ENCODE measurements around the gene LRRC8A. TPM values are rescaled to one million over a fixed set of nuclear protein-coding genes. Genes with fewer than 3 reads are reported as not detected.
A peak's percentile ranks its signal among the peaks of the same experiment; 100 is the strongest.

The LRRC8A gene
- total and polyA plus RNA-seq, 9 donors = 10.6 to 29.1 (median 21.3) TPM

GRCh38 chr9:128910906-128911305 is 29.0 kb downstream of the LRRC8A start:
- H3K9me3 ChIP-seq (replicated peaks; ENCODE audit: control insufficient read depth, low read depth, low read length) = no peaks in the 10 kb centered on the region
- DNase-seq = no peak
- WGBS (ENCODE audit: insufficient coverage) = 71% methylated on average over 6 of the region's 6 CpGs
- peaks cover 47% of the 10 kb centered on the region for H3K4me1 ChIP-seq (ENCODE audit: control insufficient read depth, insufficient read depth, low read length)
- H3K4me3 ChIP-seq (ENCODE audit: low read length) = no peak overlapping the region
- H3K27ac ChIP-seq (ENCODE audit: low read length) = peak overlapping the region; percentile 65
- H3K36me3 ChIP-seq (ENCODE audit: control insufficient read depth, insufficient read depth, low read length) = peaks cover 53% of the 10 kb centered on the region
- H3K27me3 ChIP-seq (ENCODE audit: control insufficient read depth, insufficient read depth, low read length) = no peaks in the 10 kb centered on the region

GRCh38 chr9:128911529-128912035 is 29.6 kb downstream of the LRRC8A start:
- Histone ChIP-seq H3K9me3 (replicated peaks; ENCODE audit: control insufficient read depth, low read depth, low read length) (no peaks in the 10 kb centered on the region), H3K4me1 (ENCODE audit: control insufficient read depth, insufficient read depth, low read length) (peaks cover 54% of the 10 kb centered on the region), H3K27me3 (ENCODE audit: control insufficient read depth, insufficient read depth, low read length) (no peaks in the 10 kb centered on the region), H3K27ac (ENCODE audit: low read length) (peak overlapping the region; percentile 65), H3K36me3 (ENCODE audit: control insufficient read depth, insufficient read depth, low read length) (peaks cover 59% of the 10 kb centered on the region), H3K4me3 (ENCODE audit: low read length) (no peak overlapping the region)
- 20% methylated on average over 6 of the region's 8 CpGs for WGBS (ENCODE audit: insufficient coverage)
- peak; percentile 76 for DNase-seq

- Histone ChIP-seq H3K4me3 (ENCODE audit: low read length) (no peak overlapping the region), H3K9me3 (replicated peaks; ENCODE audit: control insufficient read depth, low read depth, low read length) (no peaks in the 10 kb centered on the region), H3K4me1 (ENCODE audit: control insufficient read depth, insufficient read depth, low read length) (peaks cover 61% of the 10 kb centered on the region), H3K36me3 (ENCODE audit: control insufficient read depth, insufficient read depth, low read length) (peaks cover 59% of the 10 kb centered on the region), H3K27ac (ENCODE audit: low read length) (peak overlapping the region; percentile 71), H3K27me3 (ENCODE audit: control insufficient read depth, insufficient read depth, low read length) (no peaks in the 10 kb centered on the region)
- 68% methylated on average over 14 of the region's 15 CpGs for WGBS (ENCODE audit: insufficient coverage)
- DNase-seq = peak; percentile 29
Measured at GRCh38 chr9:128912270-128912853, 30.4 kb downstream of the LRRC8A start.

- Histone ChIP-seq H3K4me1 (ENCODE audit: control insufficient read depth, insufficient read depth, low read length) (peaks cover 64% of the 10 kb centered on the region), H3K4me3 (ENCODE audit: low read length) (no peak overlapping the region), H3K27ac (ENCODE audit: low read length) (peak overlapping the region; percentile 71), H3K9me3 (replicated peaks; ENCODE audit: control insufficient read depth, low read depth, low read length) (no peaks in the 10 kb centered on the region), H3K36me3 (ENCODE audit: control insufficient read depth, insufficient read depth, low read length) (peaks cover 58% of the 10 kb centered on the region), H3K27me3 (ENCODE audit: control insufficient read depth, insufficient read depth, low read length) (no peaks in the 10 kb centered on the region)
- 62% methylated on average over 7 of the region's 15 CpGs for WGBS (ENCODE audit: insufficient coverage)
- DNase-seq = no peak
Measured at GRCh38 chr9:128913048-128913900, 31.3 kb downstream of the LRRC8A start.

GRCh38 chr9:128913995-128914772 is 32.3 kb downstream of the LRRC8A start:
- DNase-seq = no peak
- 85% methylated on average over 19 of the region's 23 CpGs for WGBS (ENCODE audit: insufficient coverage)
- H3K4me3 ChIP-seq (ENCODE audit: low read length) = no peak overlapping the region

GRCh38 chr9:128916204-128916603 is 34.3 kb downstream of the LRRC8A start:
- H3K4me3 ChIP-seq (ENCODE audit: low read length) = no peak overlapping the region
- peak; percentile 48 for DNase-seq

More at GRCh38 chr9:128913995-128914772, 32.3 kb downstream of the LRRC8A start:
- peaks cover 70% of the 10 kb centered on the region for H3K4me1 ChIP-seq (ENCODE audit: control insufficient read depth, insufficient read depth, low read length)
- H3K36me3 ChIP-seq (ENCODE audit: control insufficient read depth, insufficient read depth, low read length) = peaks cover 54% of the 10 kb centered on the region
- no peaks in the 10 kb centered on the region for H3K9me3 ChIP-seq (replicated peaks; ENCODE audit: control insufficient read depth, low read depth, low read length)
- no peak overlapping the region for H3K27ac ChIP-seq (ENCODE audit: low read length)
- H3K27me3 ChIP-seq (ENCODE audit: control insufficient read depth, insufficient read depth, low read length) = no peaks in the 10 kb centered on the region

GRCh38 chr9:128916745-128917144 is 34.8 kb downstream of the LRRC8A start:
- Histone ChIP-seq H3K27me3 (ENCODE audit: control insufficient read depth, insufficient read depth, low read length) (no peaks in the 10 kb centered on the region), H3K36me3 (ENCODE audit: control insufficient read depth, insufficient read depth, low read length) (peaks cover 46% of the 10 kb centered on the region), H3K9me3 (replicated peaks; ENCODE audit: control insufficient read depth, low read depth, low read length) (no peaks in the 10 kb centered on the region), H3K4me3 (ENCODE audit: low read length) (no peak overlapping the region), H3K4me1 (ENCODE audit: control insufficient read depth, insufficient read depth, low read length) (peaks cover 71% of the 10 kb centered on the region), H3K27ac (ENCODE audit: low read length) (peak overlapping the region; percentile 77)
- WGBS (ENCODE audit: insufficient coverage) = 73% methylated on average over 5 of the region's 11 CpGs
- no peak for DNase-seq

More at GRCh38 chr9:128916204-128916603, 34.3 kb downstream of the LRRC8A start:
- no peaks in the 10 kb centered on the region for H3K27me3 ChIP-seq (ENCODE audit: control insufficient read depth, insufficient read depth, low read length)
- peaks cover 71% of the 10 kb centered on the region for H3K4me1 ChIP-seq (ENCODE audit: control insufficient read depth, insufficient read depth, low read length)
- peak overlapping the region; percentile 77 for H3K27ac ChIP-seq (ENCODE audit: low read length)
- H3K36me3 ChIP-seq (ENCODE audit: control insufficient read depth, insufficient read depth, low read length) = peaks cover 46% of the 10 kb centered on the region
- no peaks in the 10 kb centered on the region for H3K9me3 ChIP-seq (replicated peaks; ENCODE audit: control insufficient read depth, low read depth, low read length)
- whole genome bisulfite sequencing (ENCODE audit: insufficient coverage) = 59% methylated on average over 17 of the region's 18 CpGs

- peaks cover 46% of the 10 kb centered on the region for H3K36me3 ChIP-seq (ENCODE audit: control insufficient read depth, insufficient read depth, low read length)
- no peaks in the 10 kb centered on the region for H3K27me3 ChIP-seq (ENCODE audit: control insufficient read depth, insufficient read depth, low read length)
- H3K4me3 ChIP-seq (ENCODE audit: low read length) = no peak overlapping the region
- peaks cover 71% of the 10 kb centered on the region for H3K4me1 ChIP-seq (ENCODE audit: control insufficient read depth, insufficient read depth, low read length)
- peak overlapping the region; percentile 77 for H3K27ac ChIP-seq (ENCODE audit: low read length)
- H3K9me3 ChIP-seq (replicated peaks; ENCODE audit: control insufficient read depth, low read depth, low read length) = no peaks in the 10 kb centered on the region
- DNase-seq = peak; percentile 93
- whole genome bisulfite sequencing (ENCODE audit: insufficient coverage) = 73% methylated on average over 18 of the region's 26 CpGs
Measured at GRCh38 chr9:128917151-128917849, 35.4 kb downstream of the LRRC8A start.

- H3K9me3 ChIP-seq (replicated peaks; ENCODE audit: control insufficient read depth, low read depth, low read length) = no peaks in the 10 kb centered on the region
- peak overlapping the region; percentile 65 for H3K27ac ChIP-seq (ENCODE audit: low read length)
- H3K27me3 ChIP-seq (ENCODE audit: control insufficient read depth, insufficient read depth, low read length) = no peaks in the 10 kb centered on the region
- 29% methylated on average over 2 of the region's 2 CpGs for WGBS (ENCODE audit: insufficient coverage)
- peaks cover 39% of the 10 kb centered on the region for H3K36me3 ChIP-seq (ENCODE audit: control insufficient read depth, insufficient read depth, low read length)
- no peak for DNase-seq
- peaks cover 65% of the 10 kb centered on the region for H3K4me1 ChIP-seq (ENCODE audit: control insufficient read depth, insufficient read depth, low read length)
- no peak overlapping the region for H3K4me3 ChIP-seq (ENCODE audit: low read length)
Measured at GRCh38 chr9:128918921-128919320, 37.0 kb downstream of the LRRC8A start.

Measured in muscle of leg (tissue), 11 donors.